ENCODE results near the gene P2RY2. TPM values are rescaled to one million over a fixed set of nuclear protein-coding genes. Genes with fewer than 3 reads are reported as not detected.

P2RY2 gene
- polyA plus RNA-seq, 1 donor from 2014 or later, result not detected

DNA sequence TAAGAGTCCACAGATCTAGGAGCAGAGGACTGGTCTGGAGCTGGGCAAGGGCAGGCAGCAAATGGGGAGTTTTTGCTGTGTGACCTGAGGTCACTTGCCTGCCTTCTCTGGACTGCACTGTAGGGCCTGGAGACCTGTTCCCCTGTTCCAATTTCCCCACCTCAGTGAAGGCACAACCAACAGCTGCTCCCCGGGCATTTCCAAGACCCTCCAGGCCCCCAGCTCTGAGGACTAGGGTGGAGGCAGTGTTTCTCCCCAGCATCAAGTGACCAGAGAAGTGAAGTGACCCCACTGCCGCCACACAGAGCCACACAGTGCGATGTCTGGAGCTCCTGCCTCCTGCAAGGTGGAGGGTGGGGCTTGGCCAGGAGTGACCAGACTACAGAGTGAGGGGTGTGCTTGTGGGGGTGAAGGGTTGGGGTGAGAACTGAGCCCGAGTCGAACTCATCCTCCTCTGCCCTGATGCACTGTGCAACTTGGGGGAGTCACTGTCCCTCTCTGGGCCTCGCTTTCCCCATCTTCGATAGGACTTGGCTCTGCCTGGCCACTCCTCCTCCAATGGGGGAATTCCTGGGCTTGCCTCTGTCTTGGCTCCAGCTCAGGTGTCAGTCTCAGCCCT lies 21.6 kb downstream of the P2RY2 start:
- no peak overlapping the region for H3K9ac ChIP-seq (ENCODE audit: low read length)
- H3K27me3 ChIP-seq (ENCODE audit: insufficient read depth, low read depth, low read length), result no peaks in the 10 kb centered on the region
- H4K20me1 ChIP-seq (ENCODE audit: insufficient read depth), result no peaks in the 10 kb centered on the region
- TF ChIP-seq RAD21 (conservative IDR thresholded peaks at IDR 0.05) (no peak), EZH2 (IDR thresholded peaks at IDR 0.05; ENCODE audit: borderline replicate concordance, insufficient read depth, low read length, poor library complexity, severe bottlenecking) (no peak), MXI1 (conservative IDR thresholded peaks at IDR 0.05; ENCODE audit: poor library complexity, severe bottlenecking) (no peak), TAF1 (IDR thresholded peaks at IDR 0.05; ENCODE audit: low read depth) (no peak), POLR2AphosphoS5 (IDR thresholded peaks at IDR 0.05) (no peak), SMC3 (conservative IDR thresholded peaks at IDR 0.05; ENCODE audit: poor library complexity) (no peak), EP300 (conservative IDR thresholded peaks at IDR 0.05; ENCODE audit: poor library complexity, severe bottlenecking) (no peak)
- TF ChIP-seq, protein P1, sequence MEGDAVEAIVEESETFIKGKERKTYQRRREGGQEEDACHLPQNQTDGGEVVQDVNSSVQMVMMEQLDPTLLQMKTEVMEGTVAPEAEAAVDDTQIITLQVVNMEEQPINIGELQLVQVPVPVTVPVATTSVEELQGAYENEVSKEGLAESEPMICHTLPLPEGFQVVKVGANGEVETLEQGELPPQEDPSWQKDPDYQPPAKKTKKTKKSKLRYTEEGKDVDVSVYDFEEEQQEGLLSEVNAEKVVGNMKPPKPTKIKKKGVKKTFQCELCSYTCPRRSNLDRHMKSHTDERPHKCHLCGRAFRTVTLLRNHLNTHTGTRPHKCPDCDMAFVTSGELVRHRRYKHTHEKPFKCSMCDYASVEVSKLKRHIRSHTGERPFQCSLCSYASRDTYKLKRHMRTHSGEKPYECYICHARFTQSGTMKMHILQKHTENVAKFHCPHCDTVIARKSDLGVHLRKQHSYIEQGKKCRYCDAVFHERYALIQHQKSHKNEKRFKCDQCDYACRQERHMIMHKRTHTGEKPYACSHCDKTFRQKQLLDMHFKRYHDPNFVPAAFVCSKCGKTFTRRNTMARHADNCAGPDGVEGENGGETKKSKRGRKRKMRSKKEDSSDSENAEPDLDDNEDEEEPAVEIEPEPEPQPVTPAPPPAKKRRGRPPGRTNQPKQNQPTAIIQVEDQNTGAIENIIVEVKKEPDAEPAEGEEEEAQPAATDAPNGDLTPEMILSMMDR (IDR thresholded peaks at IDR 0.05; ENCODE audit: poor library complexity, severe bottlenecking), result no peak
- TF ChIP-seq, protein P2, sequence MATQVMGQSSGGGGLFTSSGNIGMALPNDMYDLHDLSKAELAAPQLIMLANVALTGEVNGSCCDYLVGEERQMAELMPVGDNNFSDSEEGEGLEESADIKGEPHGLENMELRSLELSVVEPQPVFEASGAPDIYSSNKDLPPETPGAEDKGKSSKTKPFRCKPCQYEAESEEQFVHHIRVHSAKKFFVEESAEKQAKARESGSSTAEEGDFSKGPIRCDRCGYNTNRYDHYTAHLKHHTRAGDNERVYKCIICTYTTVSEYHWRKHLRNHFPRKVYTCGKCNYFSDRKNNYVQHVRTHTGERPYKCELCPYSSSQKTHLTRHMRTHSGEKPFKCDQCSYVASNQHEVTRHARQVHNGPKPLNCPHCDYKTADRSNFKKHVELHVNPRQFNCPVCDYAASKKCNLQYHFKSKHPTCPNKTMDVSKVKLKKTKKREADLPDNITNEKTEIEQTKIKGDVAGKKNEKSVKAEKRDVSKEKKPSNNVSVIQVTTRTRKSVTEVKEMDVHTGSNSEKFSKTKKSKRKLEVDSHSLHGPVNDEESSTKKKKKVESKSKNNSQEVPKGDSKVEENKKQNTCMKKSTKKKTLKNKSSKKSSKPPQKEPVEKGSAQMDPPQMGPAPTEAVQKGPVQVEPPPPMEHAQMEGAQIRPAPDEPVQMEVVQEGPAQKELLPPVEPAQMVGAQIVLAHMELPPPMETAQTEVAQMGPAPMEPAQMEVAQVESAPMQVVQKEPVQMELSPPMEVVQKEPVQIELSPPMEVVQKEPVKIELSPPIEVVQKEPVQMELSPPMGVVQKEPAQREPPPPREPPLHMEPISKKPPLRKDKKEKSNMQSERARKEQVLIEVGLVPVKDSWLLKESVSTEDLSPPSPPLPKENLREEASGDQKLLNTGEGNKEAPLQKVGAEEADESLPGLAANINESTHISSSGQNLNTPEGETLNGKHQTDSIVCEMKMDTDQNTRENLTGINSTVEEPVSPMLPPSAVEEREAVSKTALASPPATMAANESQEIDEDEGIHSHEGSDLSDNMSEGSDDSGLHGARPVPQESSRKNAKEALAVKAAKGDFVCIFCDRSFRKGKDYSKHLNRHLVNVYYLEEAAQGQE (IDR thresholded peaks at IDR 0.05; ENCODE audit: borderline replicate concordance), result no peak
- no peak overlapping the region for H3K27ac ChIP-seq (ENCODE audit: low read length)
- no peak overlapping the region for H2AFZ ChIP-seq (ENCODE audit: low read depth, low read length)
- H3K36me3 ChIP-seq (ENCODE audit: insufficient read depth, low read length), result no peaks in the 10 kb centered on the region
- H3K4me3 ChIP-seq (ENCODE audit: low read length), result no peak overlapping the region
- H3F3A ChIP-seq (ENCODE audit: insufficient read depth, low read length, poor library complexity, severe bottlenecking), result no peaks in the 10 kb centered on the region
- no peak overlapping the region for H3K4me2 ChIP-seq (ENCODE audit: low read length)
- no peaks in the 10 kb centered on the region for H3K9me3 ChIP-seq (ENCODE audit: low read length)
- no peaks in the 10 kb centered on the region for H3K79me2 ChIP-seq (replicated peaks; ENCODE audit: insufficient read depth, low read length)
- H3K9me2 ChIP-seq (ENCODE audit: insufficient read depth, low read length), result no peaks in the 10 kb centered on the region

DNA sequence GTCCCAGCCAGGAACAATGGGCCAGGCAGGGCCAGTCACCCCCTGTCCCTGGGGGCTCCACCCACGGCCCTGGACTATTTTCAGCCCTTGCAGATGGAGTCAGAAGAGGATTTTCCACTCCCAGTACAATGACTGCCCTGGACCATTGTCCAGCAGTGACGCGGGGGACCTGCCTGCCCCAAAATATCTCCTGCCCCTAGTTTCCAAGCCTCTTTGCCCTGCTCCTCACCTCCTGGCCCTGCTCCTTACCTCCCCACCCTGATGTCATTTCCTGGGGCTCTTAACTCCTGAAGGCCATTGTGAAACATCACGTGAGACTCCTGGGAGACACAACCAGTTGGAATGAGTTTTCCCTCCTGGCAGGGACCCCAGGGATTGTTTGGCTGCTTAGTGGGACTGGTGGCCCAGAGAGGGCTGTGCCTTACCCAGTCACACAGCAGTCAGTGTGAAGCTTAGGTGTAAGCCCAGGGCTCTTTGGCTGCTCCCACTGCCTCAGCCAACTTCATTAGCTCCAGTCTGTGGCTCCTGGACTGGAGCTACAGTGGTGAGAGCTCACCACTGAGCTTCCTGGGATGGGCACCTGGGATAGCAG lies 22.2 kb downstream of the P2RY2 start:
- H3K4me2 ChIP-seq (ENCODE audit: low read length), result no peak overlapping the region
- H3K9me2 ChIP-seq (ENCODE audit: insufficient read depth, low read length), result no peaks in the 10 kb centered on the region
- H2AFZ ChIP-seq (ENCODE audit: low read depth, low read length), result no peak overlapping the region
- H4K20me1 ChIP-seq (ENCODE audit: insufficient read depth), result no peaks in the 10 kb centered on the region
- no peak for TF ChIP-seq RAD21 (conservative IDR thresholded peaks at IDR 0.05)
- TF ChIP-seq EP300 (conservative IDR thresholded peaks at IDR 0.05; ENCODE audit: poor library complexity, severe bottlenecking), result no peak
- TF ChIP-seq EZH2 (IDR thresholded peaks at IDR 0.05; ENCODE audit: borderline replicate concordance, insufficient read depth, low read length, poor library complexity, severe bottlenecking), result no peak
- TF ChIP-seq SMC3 (conservative IDR thresholded peaks at IDR 0.05; ENCODE audit: poor library complexity), result no peak
- no peak for TF ChIP-seq MXI1 (conservative IDR thresholded peaks at IDR 0.05; ENCODE audit: poor library complexity, severe bottlenecking)
- no peak for TF ChIP-seq POLR2AphosphoS5 (IDR thresholded peaks at IDR 0.05)
- TF ChIP-seq, protein P1 (IDR thresholded peaks at IDR 0.05; ENCODE audit: poor library complexity, severe bottlenecking), result no peak
- TF ChIP-seq, protein P2 (IDR thresholded peaks at IDR 0.05; ENCODE audit: borderline replicate concordance), result no peak
- no peak for TF ChIP-seq TAF1 (IDR thresholded peaks at IDR 0.05; ENCODE audit: low read depth)
- no peak overlapping the region for H3K9ac ChIP-seq (ENCODE audit: low read length)
- H3K9me3 ChIP-seq (ENCODE audit: low read length), result no peaks in the 10 kb centered on the region
- no peaks in the 10 kb centered on the region for H3K36me3 ChIP-seq (ENCODE audit: insufficient read depth, low read length)
- H3F3A ChIP-seq (ENCODE audit: insufficient read depth, low read length, poor library complexity, severe bottlenecking), result no peaks in the 10 kb centered on the region
- no peaks in the 10 kb centered on the region for H3K79me2 ChIP-seq (replicated peaks; ENCODE audit: insufficient read depth, low read length)
- no peak overlapping the region for H3K27ac ChIP-seq (ENCODE audit: low read length)
- H3K4me3 ChIP-seq (ENCODE audit: low read length), result no peak overlapping the region
- H3K27me3 ChIP-seq (ENCODE audit: insufficient read depth, low read depth, low read length), result no peaks in the 10 kb centered on the region
